Measurements from ENCODE around the gene NTSR1. TPM values are rescaled to one million over a fixed set of nuclear protein-coding genes. Genes with fewer than 3 reads are reported as not detected.

Gene NTSR1
- total and polyA plus RNA-seq, 2 of the 8 experiments (the other 6 are each of a cell fraction or from before 2014, with no cell fraction given) = 0.53 to 0.89 TPM

DNA sequence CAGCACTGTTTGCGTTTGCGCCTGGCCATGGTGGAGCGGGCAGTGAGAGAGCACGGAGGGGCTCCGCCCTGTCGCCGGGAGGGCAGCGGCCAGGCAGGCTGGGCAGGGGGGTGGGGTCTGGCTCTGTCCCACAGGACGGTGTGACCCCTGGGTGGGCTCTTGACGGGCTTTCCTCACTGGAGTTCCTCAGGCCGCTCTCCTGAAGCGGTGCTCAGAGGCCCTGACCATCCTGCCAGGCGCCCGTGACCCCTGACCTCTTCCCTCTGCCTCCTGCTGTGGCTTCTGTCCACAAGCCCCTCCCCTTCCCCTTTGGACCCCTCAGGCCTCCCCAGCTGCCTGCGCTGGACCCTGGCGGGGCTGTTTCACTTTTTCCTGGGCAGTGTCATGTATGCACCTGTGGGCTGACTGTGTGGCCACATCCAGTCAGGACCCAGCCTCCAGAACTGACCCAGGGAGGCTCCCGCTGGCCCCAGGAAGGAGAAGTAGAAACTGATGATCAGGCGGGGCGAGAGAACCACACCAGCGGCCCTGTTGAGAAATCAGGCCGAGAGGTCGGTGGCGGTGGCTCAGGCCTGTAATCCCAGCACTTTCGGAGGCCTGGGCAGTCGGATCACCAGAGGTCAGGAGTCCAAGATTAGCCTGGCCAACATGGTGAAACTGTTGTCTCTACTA, 97.2 kb downstream of the NTSR1 start (continued):
- TF ChIP-seq, protein P1, sequence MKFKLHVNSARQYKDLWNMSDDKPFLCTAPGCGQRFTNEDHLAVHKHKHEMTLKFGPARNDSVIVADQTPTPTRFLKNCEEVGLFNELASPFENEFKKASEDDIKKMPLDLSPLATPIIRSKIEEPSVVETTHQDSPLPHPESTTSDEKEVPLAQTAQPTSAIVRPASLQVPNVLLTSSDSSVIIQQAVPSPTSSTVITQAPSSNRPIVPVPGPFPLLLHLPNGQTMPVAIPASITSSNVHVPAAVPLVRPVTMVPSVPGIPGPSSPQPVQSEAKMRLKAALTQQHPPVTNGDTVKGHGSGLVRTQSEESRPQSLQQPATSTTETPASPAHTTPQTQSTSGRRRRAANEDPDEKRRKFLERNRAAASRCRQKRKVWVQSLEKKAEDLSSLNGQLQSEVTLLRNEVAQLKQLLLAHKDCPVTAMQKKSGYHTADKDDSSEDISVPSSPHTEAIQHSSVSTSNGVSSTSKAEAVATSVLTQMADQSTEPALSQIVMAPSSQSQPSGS (IDR thresholded peaks at IDR 0.05; ENCODE audit: low read length) = no peak
